Measurements from ENCODE around the gene SLF2. TPM values are rescaled to one million over a fixed set of nuclear protein-coding genes. Genes with fewer than 3 reads are reported as not detected.

SLF2 gene
- total RNA-seq, 1 experiment from 2014 or later: 43.0 TPM

DNA sequence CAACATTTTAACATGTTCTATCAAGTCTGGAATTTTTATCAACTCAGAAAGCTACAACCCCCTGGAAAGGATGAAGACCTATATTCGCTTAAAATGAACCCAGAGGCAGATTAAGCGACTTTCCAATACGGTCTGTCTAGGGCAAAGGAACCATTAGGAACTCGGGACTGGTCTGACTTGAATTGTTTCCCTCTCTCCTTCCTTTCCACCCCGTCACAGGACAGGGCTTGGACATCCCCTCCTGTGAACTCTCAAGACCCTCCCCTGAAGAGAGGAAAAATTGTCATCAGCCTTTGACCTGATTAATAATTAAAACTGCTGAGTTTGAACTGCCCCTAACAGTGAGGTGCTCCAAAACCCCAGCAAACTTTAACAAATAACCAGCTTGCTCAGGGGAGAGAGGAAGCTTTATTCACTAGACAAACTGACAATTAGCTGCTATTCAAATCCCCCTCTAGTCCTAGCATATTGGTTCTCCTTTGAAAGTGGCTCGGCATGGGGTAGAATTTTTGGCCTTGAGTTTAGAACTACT, 22.6 kb upstream of the SLF2 start:
- Histone ChIP-seq H3K4me1 (ENCODE audit: control insufficient read depth in 1 of 2, insufficient read depth in 2 of 2, low read length in 2 of 2) (peaks cover 35 to 56% of the 10 kb centered on the region in 2 experiments), H4K20me1 (ENCODE audit: insufficient read depth) (no peaks in the 10 kb centered on the region), H2AFZ (ENCODE audit: low read depth, low read length, poor library complexity, severe bottlenecking) (peak overlapping the region; percentile 96), H3K4me2 (ENCODE audit: low read length) (peak overlapping the region; percentile 67), H3K4me3 (replicated peaks in 1 of 2; ENCODE audit: low read depth in 1 of 2, low read length in 2 of 2) (peak overlapping the region in 1 of 2 experiments; percentile 40; a peak in 2 of 4 replicates), H3K9me2 (ENCODE audit: insufficient read depth) (no peaks in the 10 kb centered on the region), H3K79me2 (ENCODE audit: insufficient read depth, low read length) (no peaks in the 10 kb centered on the region), H3K27me3 (ENCODE audit: insufficient read depth, low read length) (no peaks in the 10 kb centered on the region), H3K9me3 (ENCODE audit: control insufficient read depth in 1 of 2, insufficient read depth in 1 of 2, low read depth in 1 of 2, low read length in 2 of 2) (no peaks in the 10 kb centered on the region), H3K36me3 (ENCODE audit: control insufficient read depth in 1 of 2, insufficient read depth in 2 of 2, low read length in 2 of 2) (no peaks in the 10 kb centered on the region), H3K27ac (ENCODE audit: low read depth, low read length) (peak overlapping the region; percentile 61), H3K9ac (ENCODE audit: low read length) (peak overlapping the region; percentile 45)
- POLR2A ChIA-PET: no interaction called here
- BruUV-seq (replicated peaks): no TSS peak
- ATAC-seq (peak; percentile 12; the same call in 1 of the 2 replicates), DNase-seq (ENCODE audit: low read depth, low spot score) (no peak)
- intact Hi-C loops (cut with micrococcal nuclease): no loop called here
- CTCF ChIA-PET: interaction anchor here (1.2 kb wide), 1 partner anchor 11 kb away, joined by 3 read pairs; no protein-coding TSS in a partner anchor
- RAD21 ChIA-PET (ENCODE audit: low non-redundant PET in 1 of 2, low total read pairs in 2 of 2, uncharacterized antibody in 2 of 2, unreplicated experiment in 2 of 2): interaction anchor here in 1 of 2 experiments (1.7 kb wide), 1 partner anchor 12 kb away, joined by 6 read pairs; no protein-coding TSS in a partner anchor
- TF ChIP-seq, protein P1, sequence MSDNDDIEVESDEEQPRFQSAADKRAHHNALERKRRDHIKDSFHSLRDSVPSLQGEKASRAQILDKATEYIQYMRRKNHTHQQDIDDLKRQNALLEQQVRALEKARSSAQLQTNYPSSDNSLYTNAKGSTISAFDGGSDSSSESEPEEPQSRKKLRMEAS (IDR thresholded peaks at IDR 0.05): no peak
- TF ChIP-seq, protein P2, sequence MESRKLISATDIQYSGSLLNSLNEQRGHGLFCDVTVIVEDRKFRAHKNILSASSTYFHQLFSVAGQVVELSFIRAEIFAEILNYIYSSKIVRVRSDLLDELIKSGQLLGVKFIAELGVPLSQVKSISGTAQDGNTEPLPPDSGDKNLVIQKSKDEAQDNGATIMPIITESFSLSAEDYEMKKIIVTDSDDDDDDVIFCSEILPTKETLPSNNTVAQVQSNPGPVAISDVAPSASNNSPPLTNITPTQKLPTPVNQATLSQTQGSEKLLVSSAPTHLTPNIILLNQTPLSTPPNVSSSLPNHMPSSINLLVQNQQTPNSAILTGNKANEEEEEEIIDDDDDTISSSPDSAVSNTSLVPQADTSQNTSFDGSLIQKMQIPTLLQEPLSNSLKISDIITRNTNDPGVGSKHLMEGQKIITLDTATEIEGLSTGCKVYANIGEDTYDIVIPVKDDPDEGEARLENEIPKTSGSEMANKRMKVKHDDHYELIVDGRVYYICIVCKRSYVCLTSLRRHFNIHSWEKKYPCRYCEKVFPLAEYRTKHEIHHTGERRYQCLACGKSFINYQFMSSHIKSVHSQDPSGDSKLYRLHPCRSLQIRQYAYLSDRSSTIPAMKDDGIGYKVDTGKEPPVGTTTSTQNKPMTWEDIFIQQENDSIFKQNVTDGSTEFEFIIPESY (IDR thresholded peaks at IDR 0.05; ENCODE audit: extremely low read depth, insufficient replicate concordance, low read length): peak; percentile 4

GRCh38 chr10:100890673-100891317, 22.0 kb upstream of the SLF2 start:
- Histone ChIP-seq H2AFZ (ENCODE audit: low read depth, low read length, poor library complexity, severe bottlenecking) (peak overlapping the region; percentile 96), H3K4me3 (replicated peaks in 1 of 2; ENCODE audit: low read depth in 1 of 2, low read length in 2 of 2) (peak overlapping the region in 1 of 2 experiments; percentile 40; a peak in 2 of 4 replicates), H3K4me2 (ENCODE audit: low read length) (peak overlapping the region; percentile 67), H3K9me2 (ENCODE audit: insufficient read depth) (no peaks in the 10 kb centered on the region), H3K9me3 (ENCODE audit: control insufficient read depth in 1 of 2, insufficient read depth in 1 of 2, low read depth in 1 of 2, low read length in 2 of 2) (no peaks in the 10 kb centered on the region), H4K20me1 (ENCODE audit: insufficient read depth) (no peaks in the 10 kb centered on the region), H3K4me1 (ENCODE audit: control insufficient read depth in 1 of 2, insufficient read depth in 2 of 2, low read length in 2 of 2) (peaks cover 35 to 58% of the 10 kb centered on the region in 2 experiments), H3K27me3 (ENCODE audit: insufficient read depth, low read length) (no peaks in the 10 kb centered on the region), H3K9ac (ENCODE audit: low read length) (peak overlapping the region; percentile 45), H3K27ac (ENCODE audit: low read depth, low read length) (peak overlapping the region; percentile 61), H3K79me2 (ENCODE audit: insufficient read depth, low read length) (no peaks in the 10 kb centered on the region), H3K36me3 (ENCODE audit: control insufficient read depth in 1 of 2, insufficient read depth in 2 of 2, low read length in 2 of 2) (no peaks in the 10 kb centered on the region)
- ChIA-PET CTCF (interaction anchor here (1.2 kb wide), 1 partner anchor 12 kb away, joined by 3 read pairs; no protein-coding TSS in a partner anchor), RAD21 (ENCODE audit: low non-redundant PET in 1 of 2, low total read pairs in 2 of 2, uncharacterized antibody in 2 of 2, unreplicated experiment in 2 of 2) (interaction anchor here in 1 of 2 experiments (1.7 kb wide), 1 partner anchor 12 kb away, joined by 6 read pairs; no protein-coding TSS in a partner anchor), POLR2A (no interaction called here)
- intact Hi-C loops (cut with micrococcal nuclease): no loop called here
- ATAC-seq (peak; percentile 84), DNase-seq (ENCODE audit: low read depth, low spot score) (peak; percentile 79)
- BruUV-seq (replicated peaks): no TSS peak
- TF ChIP-seq RAD21 (IDR thresholded peaks at IDR 0.05; ENCODE audit: low read depth) (no peak), ZFX (IDR thresholded peaks at IDR 0.05) (no peak), CBX3 (IDR thresholded peaks at IDR 0.05; ENCODE audit: low read depth) (peak; percentile 95), FOSL1 (IDR thresholded peaks at IDR 0.05; ENCODE audit: low read depth) (peak; percentile 95), CEBPB (IDR thresholded peaks at IDR 0.05; ENCODE audit: low read depth) (peak; percentile 84), SP1 (IDR thresholded peaks at IDR 0.05; ENCODE audit: low read depth) (peak; percentile 95), ELF1 (IDR thresholded peaks at IDR 0.05; ENCODE audit: borderline replicate concordance, low read depth) (no peak; the same call in 1 of the 2 replicates), ZNF274 (IDR thresholded peaks at IDR 0.05; ENCODE audit: low read depth, low read length) (no peak)
- TF ChIP-seq, protein P3, sequence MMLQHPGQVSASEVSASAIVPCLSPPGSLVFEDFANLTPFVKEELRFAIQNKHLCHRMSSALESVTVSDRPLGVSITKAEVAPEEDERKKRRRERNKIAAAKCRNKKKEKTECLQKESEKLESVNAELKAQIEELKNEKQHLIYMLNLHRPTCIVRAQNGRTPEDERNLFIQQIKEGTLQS (IDR thresholded peaks at IDR 0.05): no peak
- TF ChIP-seq, protein P2 (IDR thresholded peaks at IDR 0.05; ENCODE audit: extremely low read depth, insufficient replicate concordance, low read length): peak; percentile 6

Measured in HCT116 (cell line).